ENCODE data around the gene KLHL36. TPM values are rescaled to one million over a fixed set of nuclear protein-coding genes. Genes with fewer than 3 reads are reported as not detected.

KLHL36 gene
- total RNA-seq = 55.2 and 78.1 TPM in 2 replicates

GRCh38 chr16:84647828-84648594 lies at the start of gene KLHL36:
Gene KLHL36, plus strand, starts transcription at chr16:84648511. Its CDS starts 2,357 bp downstream, at chr16:84650868.

GRCh38 chr16:84617791-84618580 lies 30.3 kb upstream of the KLHL36 start, which contains the start of gene COTL1:
Gene COTL1, minus strand, starts transcription at chr16:84618078. Its CDS starts 164 bp downstream, at chr16:84617914.

GRCh38 chr16:84699712-84700445 lies 51.6 kb downstream of the KLHL36 start, which contains the start of gene USP10:
Gene USP10, plus strand, starts transcription at chr16:84700000. Its CDS starts 91 bp downstream, at chr16:84700091.

Other genes with a start within 250 kb of the KLHL36 start
- gene MEAK7, start 143.9 kb upstream of the KLHL36 start, total RNA-seq = 9.7 and 12.1 TPM in 2 replicates
- 40.1 and 83.4 TPM in 2 replicates for gene COTL1, start 30.4 kb upstream of the KLHL36 start, total RNA-seq
- gene USP10, start 51.5 kb downstream of the KLHL36 start, total RNA-seq = 27.9 and 30.7 TPM in 2 replicates
- 2.7 and 3.1 TPM in 2 replicates for gene CRISPLD2, start 171.5 kb downstream of the KLHL36 start, total RNA-seq

Data from bronchial smooth muscle cell (primary cell).